ENCODE results near the gene FGF2. TPM values are rescaled to one million over a fixed set of nuclear protein-coding genes. Genes with fewer than 3 reads are reported as not detected.

Gene FGF2
- total RNA-seq, 1 experiment from 2014 or later: 4.1 TPM

- TF ChIP-seq CTCF (conservative IDR thresholded peaks at IDR 0.05; ENCODE audit: low read depth, low read length) (no peak), EZH2 (IDR thresholded peaks at IDR 0.05; ENCODE audit: low read length, unreplicated experiment) (no peak), EZH2phosphoT487 (IDR thresholded peaks at IDR 0.05; ENCODE audit: borderline replicate concordance, low read length) (no peak)
- no peaks in the 10 kb centered on the region for H3K9me3 ChIP-seq (ENCODE audit: low read length)
- H3K27ac ChIP-seq (ENCODE audit: low read length): peak overlapping the region; percentile 91
- intact Hi-C loops (cut with micrococcal nuclease): no loop called here
- peak overlapping the region; percentile 20; the same call in 1 of the 2 replicates for H3K4me3 ChIP-seq (ENCODE audit: low read length)
- POLR2A ChIA-PET (ENCODE audit: unreplicated experiment): interaction anchor here (0.5 kb wide), 1 partner anchor 126 kb away, joined by 3 read pairs; no protein-coding TSS in a partner anchor
- no peaks in the 10 kb centered on the region for H4K20me1 ChIP-seq (ENCODE audit: low read length)
- BruUV-seq (replicated peaks): TSS peak; percentile 62
- no peak overlapping the region for H2AFZ ChIP-seq (ENCODE audit: low read length)
- DNase-seq: peak; percentile 53
- H3K4me2 ChIP-seq (ENCODE audit: low read length): peak overlapping the region; percentile 63
- ATAC-seq: peak; percentile 76
- H3F3A ChIP-seq (ENCODE audit: low read length, unreplicated experiment): no peaks in the 10 kb centered on the region
- CTCF ChIA-PET: interaction anchor here (0.6 kb wide), 1 partner anchor 62 kb away, joined by 3 read pairs; no protein-coding TSS in a partner anchor
- H3K36me3 ChIP-seq (ENCODE audit: low read depth, low read length): no peaks in the 10 kb centered on the region
- peak overlapping the region; percentile 64 for H3K9ac ChIP-seq (ENCODE audit: low read length)
- peaks cover 17% of the 10 kb centered on the region for H3K4me1 ChIP-seq (ENCODE audit: insufficient read depth, low read length)
- H3K27me3 ChIP-seq (ENCODE audit: low read length): no peaks in the 10 kb centered on the region
- no peaks in the 10 kb centered on the region for H3K9me2 ChIP-seq (replicated peaks; ENCODE audit: low read length)
- no peaks in the 10 kb centered on the region for H3K79me2 ChIP-seq (ENCODE audit: low read length)
Observed at GRCh38 chr4:122890147-122890795, 63.6 kb downstream of the FGF2 start.

DNA sequence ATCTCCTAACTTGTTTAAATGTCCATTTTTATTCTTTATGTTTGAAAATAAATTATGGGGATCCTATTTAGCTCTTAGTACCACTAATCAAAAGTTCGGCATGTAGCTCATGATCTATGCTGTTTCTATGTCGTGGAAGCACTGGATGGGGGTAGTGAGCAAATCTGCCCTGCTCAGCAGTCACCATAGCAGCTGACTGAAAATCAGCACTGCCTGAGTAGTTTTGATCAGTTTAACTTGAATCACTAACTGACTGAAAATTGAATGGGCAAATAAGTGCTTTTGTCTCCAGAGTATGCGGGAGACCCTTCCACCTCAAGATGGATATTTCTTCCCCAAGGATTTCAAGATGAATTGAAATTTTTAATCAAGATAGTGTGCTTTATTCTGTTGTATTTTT is 68.2 kb downstream of the FGF2 start:
- H3K9me3 ChIP-seq (ENCODE audit: low read length): no peaks in the 10 kb centered on the region
- no peak overlapping the region for H2AFZ ChIP-seq (ENCODE audit: low read length)
- H3K4me3 ChIP-seq (ENCODE audit: low read length): no peak overlapping the region
- ChIA-PET POLR2A (ENCODE audit: unreplicated experiment) (no interaction called here), CTCF (no interaction called here)
- ATAC-seq (no peak), DNase-seq (no peak)
- H3K4me1 ChIP-seq (ENCODE audit: insufficient read depth, low read length): peaks cover 49% of the 10 kb centered on the region
- no peaks in the 10 kb centered on the region for H3K9me2 ChIP-seq (replicated peaks; ENCODE audit: low read length)
- TF ChIP-seq EZH2phosphoT487 (IDR thresholded peaks at IDR 0.05; ENCODE audit: borderline replicate concordance, low read length) (no peak), EZH2 (IDR thresholded peaks at IDR 0.05; ENCODE audit: low read length, unreplicated experiment) (no peak), CTCF (conservative IDR thresholded peaks at IDR 0.05; ENCODE audit: low read depth, low read length) (no peak)
- H3K27me3 ChIP-seq (ENCODE audit: low read length): no peaks in the 10 kb centered on the region
- H4K20me1 ChIP-seq (ENCODE audit: low read length): no peaks in the 10 kb centered on the region
- no peak overlapping the region for H3K27ac ChIP-seq (ENCODE audit: low read length)
- no peaks in the 10 kb centered on the region for H3K79me2 ChIP-seq (ENCODE audit: low read length)
- peaks cover 3% of the 10 kb centered on the region for H3F3A ChIP-seq (ENCODE audit: low read length, unreplicated experiment)
- H3K4me2 ChIP-seq (ENCODE audit: low read length): no peak overlapping the region
- no TSS peak for BruUV-seq (replicated peaks)
- intact Hi-C loops (cut with micrococcal nuclease): loop anchor here (5.0 kb wide), 2 partner anchors 68 to 113 kb away; partner anchors contain the start of gene FGF2
- H3K36me3 ChIP-seq (ENCODE audit: low read depth, low read length): peaks cover 5% of the 10 kb centered on the region; the same call in 1 of the 2 replicates
- no peak overlapping the region for H3K9ac ChIP-seq (ENCODE audit: low read length)
